ENCODE results near the gene SDK2. TPM values are rescaled to one million over a fixed set of nuclear protein-coding genes. Genes with fewer than 3 reads are reported as not detected.

Gene SDK2
- total and polyA plus RNA-seq, 9 of the 15 experiments (the other 6 are each of a cell fraction or from before 2014, with no cell fraction given): 0.04 TPM; not detected in 8

- H3K9me3 ChIP-seq (replicated peaks; ENCODE audit: control insufficient read depth, insufficient read depth, low read depth, low read length): no peaks in the 10 kb centered on the region
- ChIA-PET CTCF (ENCODE audit: low intra/inter-chr PET ratio) (no interaction called here), POLR2A (no interaction called here)
- H3K9ac ChIP-seq (ENCODE audit: insufficient read depth in 1 of 2, low read depth in 2 of 2, low read length in 2 of 2): no peak overlapping the region
- intact Hi-C loops (cut with micrococcal nuclease): no loop called here
- no peak for DNase-seq (ENCODE audit: extremely low read depth in 1 of 4, low spot score in 3 of 4)
- H3K4me3 ChIP-seq: no peak overlapping the region
- no peaks in the 10 kb centered on the region for H3K9me1 ChIP-seq (ENCODE audit: control insufficient read depth, insufficient read depth, low read length)
- H4K20me1 ChIP-seq (replicated peaks; ENCODE audit: control insufficient read depth, insufficient read depth, low read length): peaks cover 7% of the 10 kb centered on the region; the same call in 1 of the 2 replicates
- no peaks in the 10 kb centered on the region for H3K36me3 ChIP-seq (ENCODE audit: control insufficient read depth, insufficient read depth, low read length)
- H3K4me1 ChIP-seq (replicated peaks in 1 of 2; ENCODE audit: control insufficient read depth in 2 of 2, insufficient read depth in 2 of 2, low read length in 2 of 2): no peaks in the 10 kb centered on the region
- WGBS (ENCODE audit: insufficient coverage, low coverage, missing lambda C conversion rate): 0% methylated on average over 5 of the region's 6 CpGs
- H3K4me2 ChIP-seq (ENCODE audit: insufficient read depth, low read length): no peak overlapping the region
- in situ Hi-C loops (cut with MboI): no loop called here
- ATAC-seq: no peak
- H3K79me2 ChIP-seq (ENCODE audit: control insufficient read depth, insufficient read depth, low read length): no peaks in the 10 kb centered on the region
- FAIRE-seq: no peak
- no peak overlapping the region for H3K27ac ChIP-seq (ENCODE audit: extremely low read depth, low read depth, low read length)
- no peak overlapping the region for H2AFZ ChIP-seq (ENCODE audit: low read depth, low read length)
- TF ChIP-seq ZBTB7A (IDR thresholded peaks at IDR 0.05; ENCODE audit: borderline replicate concordance, control insufficient read depth, low read depth, low read length): no peak
- no peak for TF ChIP-seq XRCC5 (IDR thresholded peaks at IDR 0.05; ENCODE audit: low read depth, low read length)
- no peak for TF ChIP-seq ZNF175 (CRISPR knock-in tag; IDR thresholded peaks at IDR 0.05; ENCODE audit: low read depth)
- TF ChIP-seq KAT7 (CRISPR knock-in tag; IDR thresholded peaks at IDR 0.05; ENCODE audit: borderline replicate concordance): no peak
- no peak for TF ChIP-seq E2F5 (CRISPR knock-in tag; IDR thresholded peaks at IDR 0.05)
- no peak for TF ChIP-seq ZNF592 (IDR thresholded peaks at IDR 0.05)
- no peak for TF ChIP-seq GATAD2A (IDR thresholded peaks at IDR 0.05)
- no peak for TF ChIP-seq ARID1B (IDR thresholded peaks at IDR 0.05)
- TF ChIP-seq ATF1 (CRISPR knock-in tag; IDR thresholded peaks at IDR 0.05): no peak
- no peak for TF ChIP-seq ATF1 (tag; IDR thresholded peaks at IDR 0.05)
- TF ChIP-seq STAT6 (CRISPR knock-in tag; IDR thresholded peaks at IDR 0.05): no peak
- no peak for TF ChIP-seq ZNF561 (CRISPR knock-in tag; conservative IDR thresholded peaks at IDR 0.05)
- no peak for TF ChIP-seq CEBPB (tag; IDR thresholded peaks at IDR 0.05)
- no peak for TF ChIP-seq FOXJ3 (CRISPR knock-in tag; IDR thresholded peaks at IDR 0.05)
- no peak for TF ChIP-seq MEF2D (tag; conservative IDR thresholded peaks at IDR 0.05; ENCODE audit: low read depth)
- no peak for TF ChIP-seq NR3C1 (CRISPR knock-in tag; IDR thresholded peaks at IDR 0.05)
- TF ChIP-seq BCL6 (CRISPR knock-in tag; IDR thresholded peaks at IDR 0.05): no peak
- BruUV-seq (replicated peaks): no TSS peak
- peaks cover 0 to 20% of the 10 kb centered on the region in 2 experiments; a peak in 1 of 5 replicates for H3K27me3 ChIP-seq (ENCODE audit: control insufficient read depth in 2 of 2, insufficient read depth in 2 of 2, low read length in 2 of 2)
These were observed 13.7 kb downstream of the SDK2 start for GRCh38 chr17:73630531-73630930.

All from K562 (cell line).